GM19099 (cell line): ENCODE data around the gene BLID.

ENCODE experiments used
- POLR2A ChIP-seq: IDR thresholded peaks from 3 replicates; pipeline ENCODE4 v1.6.1; 2011; ENCODE audit warnings: low read depth; ENCODE audit not compliant: insufficient read length; ENCODE audit errors: extremely low read depth

Gene BLID

DNA sequence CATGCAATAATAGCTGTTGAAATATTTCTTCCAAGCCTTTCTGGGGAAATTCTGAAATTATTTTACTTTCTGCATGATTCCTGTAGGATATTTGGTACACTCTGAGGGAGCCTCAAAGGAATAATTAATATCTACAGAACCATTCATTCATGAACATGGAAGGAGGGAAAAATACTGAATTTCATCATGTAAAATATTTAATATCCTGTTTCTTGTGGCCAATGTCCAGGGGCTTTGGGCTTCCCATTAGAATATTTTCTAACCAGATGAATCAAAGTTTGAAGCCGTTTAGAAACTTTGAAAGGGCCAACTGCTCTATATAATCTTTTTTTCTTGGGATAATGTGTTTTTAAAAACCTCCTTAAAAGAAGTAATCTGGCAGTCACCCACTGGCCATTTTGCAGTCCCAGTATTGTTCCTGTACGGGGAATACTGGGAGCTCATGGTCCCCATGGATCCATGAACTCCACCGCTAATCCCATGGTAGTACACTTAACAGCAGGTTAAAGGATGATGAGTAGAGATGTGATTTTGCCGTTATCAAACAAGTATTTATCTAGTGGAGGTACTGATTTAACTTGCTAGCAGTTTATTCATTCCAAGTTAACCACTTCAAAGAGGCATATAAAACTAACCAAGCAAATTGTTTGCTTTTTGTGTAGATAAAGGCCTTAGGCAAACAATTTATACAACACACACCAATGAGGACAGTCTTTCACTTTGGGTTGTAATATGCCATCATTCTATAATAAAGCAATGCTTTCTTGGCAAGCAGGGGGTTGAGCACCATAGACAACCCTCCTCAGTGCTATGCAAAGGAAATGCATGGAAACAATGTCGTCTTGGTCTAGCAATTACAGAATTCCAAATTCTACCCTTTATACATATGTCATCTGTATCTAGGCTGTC lies 34.5 kb upstream of the BLID start:
- TF ChIP-seq POLR2A, result no peak

- TF ChIP-seq POLR2A, result no peak
Observed at GRCh38 chr11:122149202-122149601, 33.2 kb upstream of the BLID start.

DNA sequence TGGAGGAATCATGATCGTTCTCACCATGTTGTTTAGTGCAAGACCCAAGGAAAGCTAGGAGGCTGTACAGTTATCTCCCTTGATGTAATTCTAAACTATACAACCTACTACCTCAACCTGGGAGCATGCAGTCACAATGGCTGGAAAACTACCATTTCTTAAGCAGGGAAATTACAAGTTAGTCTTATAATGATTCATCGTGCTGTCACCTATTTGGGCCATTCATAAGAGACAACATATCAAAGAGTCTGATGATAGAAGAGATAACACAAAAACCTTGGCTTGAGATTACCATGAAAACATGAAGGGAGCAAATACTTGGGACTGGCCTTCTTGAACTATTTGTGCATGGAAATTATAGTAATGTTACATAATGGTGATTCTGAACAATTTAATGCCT lies 30.5 kb upstream of the BLID start:
- TF ChIP-seq POLR2A, result no peak

- TF ChIP-seq POLR2A, result no peak
Observed at GRCh38 chr11:122145715-122146274, 29.8 kb upstream of the BLID start.

- TF ChIP-seq POLR2A, result no peak
Observed at GRCh38 chr11:122144752-122145151, 28.7 kb upstream of the BLID start.

DNA sequence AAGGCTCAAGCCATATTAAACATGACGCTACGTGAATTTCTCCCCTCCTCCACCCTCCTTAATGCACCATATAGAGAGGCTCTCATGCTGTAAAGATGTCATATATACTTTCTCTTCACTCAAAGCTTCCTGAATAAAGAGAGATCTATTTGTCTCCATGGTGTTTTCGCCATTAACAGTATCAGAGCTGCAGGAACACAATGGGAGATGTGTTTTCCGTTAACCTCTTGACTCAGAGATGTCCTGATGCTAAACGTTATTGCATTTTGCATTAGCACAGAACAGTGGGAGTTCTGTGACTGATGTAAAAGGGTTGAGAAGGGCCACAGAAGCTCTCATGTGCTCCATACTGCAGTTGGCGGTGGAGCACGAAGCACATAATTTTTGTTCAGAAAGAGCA lies 25.7 kb upstream of the BLID start:
- TF ChIP-seq POLR2A, result no peak

GRCh38 chr11:122140500-122140899 lies 24.5 kb upstream of the BLID start:
- no peak for TF ChIP-seq POLR2A

GRCh38 chr11:122139595-122139866 lies 23.5 kb upstream of the BLID start:
- TF ChIP-seq POLR2A, result no peak

DNA sequence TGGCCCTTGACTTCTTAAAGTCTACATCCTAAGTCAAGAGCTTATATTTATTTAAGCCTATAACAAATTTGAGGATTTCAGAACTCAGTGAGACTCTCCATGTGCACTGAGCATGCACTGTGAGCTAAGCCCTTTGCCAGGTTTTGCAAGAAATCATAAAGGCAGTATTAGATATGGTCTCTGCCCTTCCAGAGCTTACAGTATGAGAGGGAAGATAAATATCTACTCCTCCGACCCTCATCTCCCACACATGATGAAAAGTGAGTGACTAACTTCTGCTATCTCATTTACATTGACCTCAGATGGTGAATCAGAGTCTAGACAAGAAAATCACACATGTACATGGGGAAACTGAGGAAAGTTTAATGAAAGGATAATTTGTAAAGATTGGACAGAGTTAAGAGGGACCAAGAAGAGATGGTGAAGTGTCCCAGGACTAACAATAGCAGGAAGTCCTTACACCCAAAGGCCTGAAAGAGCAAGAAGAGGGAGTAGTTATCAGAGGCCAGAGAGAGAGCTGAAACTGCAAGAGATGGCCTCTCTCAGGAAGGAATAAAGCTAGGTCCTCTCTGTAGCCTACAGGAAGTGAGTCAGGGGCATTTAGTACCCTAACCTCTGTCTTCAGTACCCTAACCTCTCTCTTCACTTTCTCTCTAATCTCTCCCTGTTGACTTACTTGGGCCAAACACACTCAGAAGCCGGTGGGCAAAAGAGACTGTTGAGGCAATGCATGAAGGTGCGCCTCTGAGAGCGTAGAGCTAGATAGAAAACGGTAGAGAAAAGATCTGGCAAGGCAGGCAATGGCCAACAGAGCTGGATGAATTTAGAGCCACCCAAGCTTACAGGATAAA lies 23.0 kb upstream of the BLID start:
- TF ChIP-seq POLR2A, result no peak

GRCh38 chr11:122137078-122137793 lies 21.2 kb upstream of the BLID start:
- no peak for TF ChIP-seq POLR2A

DNA sequence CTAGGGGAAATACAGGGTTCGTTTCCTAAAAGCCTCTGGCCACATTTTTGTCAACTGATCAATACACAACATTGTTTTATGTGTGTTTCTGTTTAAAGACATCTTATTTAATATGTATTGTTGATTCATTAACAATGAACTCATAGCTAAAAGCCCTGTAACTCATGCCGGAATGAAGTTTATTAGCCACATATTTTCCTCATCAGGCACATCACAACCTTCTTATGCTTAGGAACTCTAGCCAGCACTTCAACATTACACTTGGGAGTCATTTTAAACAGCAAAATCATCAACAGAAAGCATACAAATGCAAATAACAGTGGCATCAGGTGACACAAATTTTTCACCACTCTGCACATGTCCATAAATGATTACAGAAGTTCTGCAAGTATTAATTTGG lies 15.1 kb upstream of the BLID start:
- TF ChIP-seq POLR2A, result no peak

DNA sequence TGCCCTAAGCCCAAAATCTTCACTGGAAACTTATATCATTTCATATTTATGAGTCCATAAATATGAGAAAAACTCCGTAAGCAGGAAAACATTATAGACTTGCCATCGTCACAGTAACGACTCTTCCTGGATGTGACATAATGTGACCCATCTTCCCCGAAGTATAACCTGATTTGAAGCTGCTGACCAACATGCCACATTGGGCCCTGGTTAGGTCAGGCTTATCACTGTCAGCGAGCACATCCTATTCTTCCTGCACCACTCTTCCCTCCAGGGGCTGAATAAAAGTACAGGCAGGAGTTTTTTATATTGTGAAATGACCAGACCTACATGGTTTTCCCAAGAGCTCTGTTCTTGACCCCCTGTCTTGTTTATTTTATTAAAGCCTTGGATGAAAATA lies 12.1 kb upstream of the BLID start:
- no peak for TF ChIP-seq POLR2A

GRCh38 chr11:122127020-122127419 lies 11.0 kb upstream of the BLID start:
- no peak for TF ChIP-seq POLR2A

- no peak for TF ChIP-seq POLR2A
Observed at GRCh38 chr11:122126024-122126688, 10.1 kb upstream of the BLID start.
